ENCODE measurements around the gene RPRD2.
"Not testable (repeated sequence)": the region's sequence is repeated elsewhere in the genome, so short reads cannot be mapped to it uniquely, and the experiment has no call there.

The RPRD2 gene

GRCh38 chr1:150383631-150384324 lies 19.8 kb downstream of the RPRD2 start:
- no peak for DNase-seq (ENCODE audit: low read depth, low spot score)
- TF ChIP-seq POLR2AphosphoS5 (IDR thresholded peaks at IDR 0.05; ENCODE audit: borderline replicate concordance, low read depth, low read length) = no peak
- no peak for TF ChIP-seq FOXP2 (optimal IDR thresholded peaks at IDR 0.05; ENCODE audit: control extremely low read depth, extremely low read length, insufficient read depth)
- no peak for TF ChIP-seq EZH2 (IDR thresholded peaks at IDR 0.05)
- no peaks in the 10 kb centered on the region for H3K36me3 ChIP-seq (ENCODE audit: insufficient read depth, low read length)
- H3K9me3 ChIP-seq (ENCODE audit: low read depth, low read length) = no peaks in the 10 kb centered on the region
- no peak overlapping the region for H3K27ac ChIP-seq
- H3K9ac ChIP-seq (ENCODE audit: insufficient read length) = no peak overlapping the region
- H3K4me3 ChIP-seq = no peak overlapping the region

GRCh38 chr1:150385537-150386445 lies 21.8 kb downstream of the RPRD2 start:
- TF ChIP-seq POLR2AphosphoS5 (IDR thresholded peaks at IDR 0.05; ENCODE audit: borderline replicate concordance, low read depth, low read length) = no peak
- no peak for TF ChIP-seq EZH2 (IDR thresholded peaks at IDR 0.05)
- TF ChIP-seq FOXP2 (optimal IDR thresholded peaks at IDR 0.05; ENCODE audit: control extremely low read depth, extremely low read length, insufficient read depth) = no peak
- Histone ChIP-seq H3K36me3 (ENCODE audit: insufficient read depth, low read length) (no peaks in the 10 kb centered on the region; the same call in 1 of the 2 replicates), H3K4me3 (no peak overlapping the region), H3K9me3 (ENCODE audit: low read depth, low read length) (no peaks in the 10 kb centered on the region), H3K27ac (no peak overlapping the region), H3K9ac (ENCODE audit: insufficient read length) (no peak overlapping the region)
- DNase-seq (ENCODE audit: low read depth, low spot score) = no peak

GRCh38 chr1:150386592-150386991 lies 22.6 kb downstream of the RPRD2 start:
- Histone ChIP-seq H3K9ac (ENCODE audit: insufficient read length) (no peak overlapping the region), H3K36me3 (ENCODE audit: insufficient read depth, low read length) (no peaks in the 10 kb centered on the region; the same call in 1 of the 2 replicates), H3K9me3 (ENCODE audit: low read depth, low read length) (no peaks in the 10 kb centered on the region), H3K27ac (peak overlapping the region; percentile 37; the same call in 1 of the 2 replicates), H3K4me3 (no peak overlapping the region)
- no peak for DNase-seq (ENCODE audit: low read depth, low spot score)
- no peak for TF ChIP-seq FOXP2 (optimal IDR thresholded peaks at IDR 0.05; ENCODE audit: control extremely low read depth, extremely low read length, insufficient read depth)
- TF ChIP-seq POLR2AphosphoS5 (IDR thresholded peaks at IDR 0.05; ENCODE audit: borderline replicate concordance, low read depth, low read length) = no peak
- no peak for TF ChIP-seq EZH2 (IDR thresholded peaks at IDR 0.05)

GRCh38 chr1:150387200-150387599 lies 23.3 kb downstream of the RPRD2 start:
- DNase-seq (ENCODE audit: low read depth, low spot score) = no peak
- Histone ChIP-seq H3K9ac (ENCODE audit: insufficient read length) (no peak overlapping the region), H3K9me3 (ENCODE audit: low read depth, low read length) (no peaks in the 10 kb centered on the region), H3K27ac (no peak overlapping the region), H3K36me3 (ENCODE audit: insufficient read depth, low read length) (no peaks in the 10 kb centered on the region; the same call in 1 of the 2 replicates), H3K4me3 (no peak overlapping the region)
- TF ChIP-seq EZH2 (IDR thresholded peaks at IDR 0.05) (no peak), FOXP2 (optimal IDR thresholded peaks at IDR 0.05; ENCODE audit: control extremely low read depth, extremely low read length, insufficient read depth) (no peak), POLR2AphosphoS5 (IDR thresholded peaks at IDR 0.05; ENCODE audit: borderline replicate concordance, low read depth, low read length) (no peak)

GRCh38 chr1:150388241-150388640 lies 24.3 kb downstream of the RPRD2 start:
- Histone ChIP-seq H3K36me3 (ENCODE audit: insufficient read depth, low read length) (no peaks in the 10 kb centered on the region; the same call in 1 of the 2 replicates), H3K9ac (ENCODE audit: insufficient read length) (no peak overlapping the region), H3K27ac (no peak overlapping the region)

GRCh38 chr1:150389650-150390049 lies 25.7 kb downstream of the RPRD2 start:
- TF ChIP-seq EZH2 (IDR thresholded peaks at IDR 0.05) = no peak
- TF ChIP-seq FOXP2 (optimal IDR thresholded peaks at IDR 0.05; ENCODE audit: control extremely low read depth, extremely low read length, insufficient read depth) = no peak
- no peak for TF ChIP-seq POLR2AphosphoS5 (IDR thresholded peaks at IDR 0.05; ENCODE audit: borderline replicate concordance, low read depth, low read length)
- H3K36me3 ChIP-seq (ENCODE audit: insufficient read depth, low read length) = no peaks in the 10 kb centered on the region; the same call in 1 of the 2 replicates
- no peak overlapping the region for H3K27ac ChIP-seq
- no peak overlapping the region for H3K9ac ChIP-seq (ENCODE audit: insufficient read length)
- H3K4me3 ChIP-seq = no peak overlapping the region
- no peak for DNase-seq (ENCODE audit: low read depth, low spot score)
- H3K9me3 ChIP-seq (ENCODE audit: low read depth, low read length) = no peaks in the 10 kb centered on the region

More at GRCh38 chr1:150388241-150388640, 24.3 kb downstream of the RPRD2 start:
- Histone ChIP-seq H3K4me3 (no peak overlapping the region), H3K9me3 (ENCODE audit: low read depth, low read length) (no peaks in the 10 kb centered on the region)
- DNase-seq (ENCODE audit: low read depth, low spot score) = no peak
- TF ChIP-seq POLR2AphosphoS5 (IDR thresholded peaks at IDR 0.05; ENCODE audit: borderline replicate concordance, low read depth, low read length) = no peak
- no peak for TF ChIP-seq EZH2 (IDR thresholded peaks at IDR 0.05)
- TF ChIP-seq FOXP2 (optimal IDR thresholded peaks at IDR 0.05; ENCODE audit: control extremely low read depth, extremely low read length, insufficient read depth) = no peak

- peaks cover 8% of the 10 kb centered on the region; the same call in 1 of the 2 replicates for H3K36me3 ChIP-seq (ENCODE audit: insufficient read depth, low read length)
- no peak overlapping the region for H3K4me3 ChIP-seq
- H3K27ac ChIP-seq = peak overlapping the region; percentile 31; the same call in 1 of the 2 replicates
- TF ChIP-seq POLR2AphosphoS5 (IDR thresholded peaks at IDR 0.05; ENCODE audit: borderline replicate concordance, low read depth, low read length) (no peak), EZH2 (IDR thresholded peaks at IDR 0.05) (no peak), FOXP2 (optimal IDR thresholded peaks at IDR 0.05; ENCODE audit: control extremely low read depth, extremely low read length, insufficient read depth) (no peak)
- DNase-seq (ENCODE audit: low read depth, low spot score) = no peak
- peaks cover 3% of the 10 kb centered on the region; the same call in 1 of the 2 replicates for H3K9me3 ChIP-seq (ENCODE audit: low read depth, low read length)
- H3K9ac ChIP-seq (ENCODE audit: insufficient read length) = no peak overlapping the region
Observed at GRCh38 chr1:150392627-150393026, 28.7 kb downstream of the RPRD2 start.

- H3K9ac ChIP-seq (ENCODE audit: insufficient read length); H3K27ac ChIP-seq; H3K4me3 ChIP-seq; DNase-seq (ENCODE audit: low read depth, low spot score); H3K9me3 ChIP-seq (ENCODE audit: low read depth, low read length): not testable (repeated sequence)
- peaks cover 13% of the 10 kb centered on the region for H3K36me3 ChIP-seq (ENCODE audit: insufficient read depth, low read length)
Observed at GRCh38 chr1:150395115-150395514, 31.2 kb downstream of the RPRD2 start.
